Caco-2 (cell line): ENCODE data around the gene BASP1. TPM values are rescaled to one million over a fixed set of nuclear protein-coding genes. Genes with fewer than 3 reads are reported as not detected.

Experiments used
- BruUV-seq: library from RNA; stranded (reverse); fragments of 400-500 nt; replicated peaks from 2 replicates; lab custom pipeline; 2021; lab: Mats Ljungman, UMichigan
- CTCF ChIA-PET: fragments of 300-600 bp; sonication (Branson Sonifier 250); formaldehyde crosslinking; loops from one replicate; lab custom pipeline; 2022; ENCODE audit warnings: antibody characterized with exemption; lab: Charles Lee
- POLR2A ChIA-PET: fragments of 300-600 bp; sonication (Branson Sonifier 250); formaldehyde crosslinking; loops from one replicate; lab custom pipeline; 2022; ENCODE audit warnings: antibody characterized with exemption; lab: Charles Lee
- DNase-seq, 2 experiments: peaks; one replicate each; pipeline versions ENCODE4 v3.0.0 to v3.0.0-alpha.2; 2020 to 2022
- H3K27me3 ChIP-seq: replicated peaks from 2 replicates; pipeline ENCODE4 v1.6.0; 2011; ENCODE audit warnings: low read length; ENCODE audit not compliant: control insufficient read depth, insufficient read depth
- H3K36me3 ChIP-seq: 2 replicates; pipeline ENCODE4 v1.5.1; 2011; ENCODE audit warnings: low read length; ENCODE audit not compliant: control insufficient read depth, insufficient read depth
- H3K4me1 ChIP-seq: fragments of 250-450 bp; sonication (Bioruptor Pico); 2 replicates; pipeline ENCODE4 v1.5.1; 2020; ENCODE audit warnings: mild to moderate bottlenecking
- H3K4me3 ChIP-seq: 2 replicates; pipeline ENCODE4 v1.5.1; 2011; ENCODE audit warnings: low read depth, mild to moderate bottlenecking, control low read depth, low read length
- H3K9me3 ChIP-seq: fragments of 250-450 bp; sonication (Bioruptor Pico); 2 replicates; pipeline ENCODE4 v1.5.1; 2020; ENCODE audit warnings: mild to moderate bottlenecking, moderate library complexity
- H3K27ac Mint-ChIP-seq: one replicate; pipeline ENCODE4 v1.8.0; 2022; ENCODE audit warnings: mixed read lengths; ENCODE audit not compliant: unreplicated experiment
- H3K27me3 Mint-ChIP-seq: one replicate; pipeline ENCODE4 v1.8.0; 2022; ENCODE audit warnings: mixed read lengths; ENCODE audit not compliant: insufficient read depth, unreplicated experiment
- H3K36me3 Mint-ChIP-seq: one replicate; pipeline ENCODE4 v1.8.0; 2022; ENCODE audit warnings: mild to moderate bottlenecking, mixed read lengths; ENCODE audit not compliant: insufficient read depth, unreplicated experiment
- H3K4me1 Mint-ChIP-seq: one replicate; pipeline ENCODE4 v1.8.0; 2022; ENCODE audit warnings: low read depth, mixed read lengths; ENCODE audit not compliant: unreplicated experiment
- H3K4me3 Mint-ChIP-seq: one replicate; pipeline ENCODE4 v1.8.0; 2022; ENCODE audit warnings: mild to moderate bottlenecking, moderate library complexity, mixed read lengths; ENCODE audit not compliant: unreplicated experiment
- H3K9me3 Mint-ChIP-seq: one replicate; pipeline ENCODE4 v1.8.0; 2022; ENCODE audit warnings: mixed read lengths; ENCODE audit not compliant: unreplicated experiment
- CTCF ChIP-seq, 2 experiments: fragments of 200-600 bp in 1 of 2; IDR thresholded peaks; 1 replicate in 1 of 2; 2 replicates in 1 of 2; pipeline versions ENCODE4 v1.5.1 to v1.8.0; 2011 to 2022; ENCODE audit warnings: antibody characterized with exemption in 1 of 2, control low read depth in 1 of 2, inconsistent platforms in 1 of 2, low read depth in 1 of 2, low read length in 1 of 2, mild to moderate bottlenecking in 1 of 2, moderate library complexity in 1 of 2; ENCODE audit not compliant: insufficient read depth in 1 of 2, severe bottlenecking in 1 of 2, unreplicated experiment in 1 of 2
- intact Hi-C: fragments of 100-400 bp; cut with micrococcal nuclease; formaldehyde crosslinking; loops from one replicate; pipeline ENCODE4 v1.10.0; 2022; ENCODE audit not compliant: unreplicated experiment
- total RNA-seq: library from RNA; stranded (reverse); gene quantifications from 2 replicates; pipeline ENCODE4 v1.2.3, GENCODE V29; 2022

Gene BASP1
- total RNA-seq, 1 experiment from 2014 or later, result 78.1 TPM

DNA sequence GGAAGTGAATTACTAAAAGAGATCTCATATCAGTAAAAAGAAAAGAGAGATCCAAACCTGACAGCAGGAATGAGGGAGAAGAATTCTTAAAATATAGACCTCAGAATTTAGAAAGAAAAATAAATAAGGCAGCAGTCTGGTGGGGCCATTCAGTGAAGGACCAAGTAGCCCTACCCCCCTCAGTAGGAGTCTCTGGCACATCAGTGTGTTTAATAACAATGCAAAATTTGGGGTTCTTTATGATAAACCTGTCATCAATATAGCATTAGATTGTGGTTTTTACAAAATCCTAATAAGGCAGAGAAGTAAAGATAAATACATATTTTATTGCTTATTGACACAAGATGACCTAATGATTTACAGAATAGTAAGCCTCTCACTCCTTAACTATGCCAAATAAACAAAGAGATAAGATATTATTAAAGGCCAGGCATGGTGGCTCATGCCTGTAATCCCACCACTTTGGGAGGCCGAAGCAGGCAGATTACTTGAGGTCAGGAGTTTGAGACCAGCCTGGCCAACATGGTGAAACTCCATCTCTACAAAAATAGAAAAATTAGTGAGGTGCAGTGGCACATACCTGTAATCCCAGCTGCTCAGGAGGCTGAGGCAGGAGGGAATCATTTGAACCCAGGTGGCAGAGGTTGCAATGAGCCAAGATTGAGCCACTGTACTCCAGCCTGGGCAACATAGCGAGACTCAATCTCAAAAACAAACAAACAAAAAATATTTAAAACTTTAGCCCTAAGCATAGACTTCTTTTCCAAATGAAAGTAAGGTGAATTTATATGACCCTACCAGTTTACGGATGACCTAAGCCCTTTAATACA, 108.6 kb downstream of the BASP1 start:
- BruUV-seq, result no TSS peak
- Histone ChIP-seq H3K36me3 (no peaks in the 10 kb centered on the region), H3K9me3 (no peaks in the 10 kb centered on the region), H3K4me3 (no peak overlapping the region), H3K27me3 (no peaks in the 10 kb centered on the region), H3K4me1 (peaks cover 38% of the 10 kb centered on the region)
- peak in 1 of 2 experiments; percentile 27 for DNase-seq
- no peak for TF ChIP-seq CTCF (IDR thresholded peaks at IDR 0.05; ENCODE audit: insufficient read depth in 1 of 2, low read depth in 1 of 2, low read length in 1 of 2, severe bottlenecking in 1 of 2, unreplicated experiment in 1 of 2)
- Mint-ChIP-seq H3K9me3 (peaks cover 10% of the 10 kb centered on the region), H3K36me3 (peaks cover 7% of the 10 kb centered on the region), H3K27ac (no peak overlapping the region), H3K4me1 (peaks cover 31% of the 10 kb centered on the region), H3K4me3 (no peak overlapping the region), H3K27me3 (no peaks in the 10 kb centered on the region)
- POLR2A ChIA-PET, result interaction anchor here (0.6 kb wide), 1 partner anchor 21 kb away, joined by 3 read pairs; no protein-coding TSS in a partner anchor
- CTCF ChIA-PET, result no interaction called here
- intact Hi-C loops, result loop anchor here (1.0 kb wide), 2 partner anchors 20 to 75 kb away; no protein-coding TSS in a partner anchor
